ENCODE results near the gene DCUN1D1. TPM values are rescaled to one million over a fixed set of nuclear protein-coding genes. Genes with fewer than 3 reads are reported as not detected.
A peak's percentile ranks its signal among the peaks of the same experiment; 100 is the strongest.
"Not testable (repeated sequence)": the region's sequence is repeated elsewhere in the genome, so short reads cannot be mapped to it uniquely, and the experiment has no call there.

Gene DCUN1D1
- polyA plus RNA-seq (2012; ENCODE audit: insufficient read depth, insufficient read length): 39.5 TPM

DNA sequence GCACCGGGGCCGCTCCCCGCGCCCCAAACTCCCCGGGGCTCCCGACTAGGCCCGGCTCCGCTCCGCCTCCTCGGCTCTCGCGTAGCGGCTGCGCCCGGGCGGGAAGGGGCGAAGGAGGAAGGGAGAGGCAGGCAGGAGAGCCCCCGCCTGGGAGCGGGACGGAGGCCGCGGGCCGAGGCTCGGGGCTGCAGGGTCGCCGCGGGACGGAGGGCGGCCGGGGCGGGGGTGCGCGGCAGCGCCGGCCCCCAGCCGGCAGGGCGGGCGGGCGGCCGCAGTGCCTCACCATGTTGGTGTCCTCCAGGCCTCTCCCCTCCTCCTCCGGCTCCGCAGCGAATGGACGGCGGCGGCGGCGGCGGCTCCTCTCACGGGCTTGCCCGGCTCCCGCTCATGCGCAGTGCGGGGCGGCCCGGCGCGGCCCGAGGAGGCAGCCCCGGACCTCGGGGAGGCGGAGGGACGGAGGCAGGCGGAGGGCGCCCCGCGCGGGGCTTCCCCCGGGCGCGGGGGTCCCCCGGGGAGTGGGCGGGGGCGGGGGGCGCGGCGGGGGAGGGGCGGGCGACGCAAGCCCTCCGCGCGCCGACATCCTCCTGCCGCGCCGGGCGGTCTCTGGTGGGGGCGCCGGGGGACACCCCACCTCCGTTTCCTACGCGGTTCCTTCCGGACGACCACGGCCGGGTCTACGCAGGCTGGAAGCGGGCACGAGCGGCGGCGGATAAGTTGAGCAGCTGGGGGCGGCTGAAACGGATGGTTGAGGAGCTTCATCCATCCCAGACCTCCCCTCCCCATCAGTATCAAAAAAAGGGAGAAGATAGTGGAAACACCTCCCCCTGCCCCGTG lies at the start of gene DCUN1D1:
Gene DCUN1D1 (minus strand): TSS at position 335 of the 834 bp plus-strand sequence. CDS start 49 bp downstream, at position 286.
- H3K4me3 ChIP-seq (ENCODE audit: low read length): peak within 1 kb of the TSS; percentile 80
- peak; percentile 35 for DNase-seq (ENCODE audit: low read depth, low spot score)

DNA sequence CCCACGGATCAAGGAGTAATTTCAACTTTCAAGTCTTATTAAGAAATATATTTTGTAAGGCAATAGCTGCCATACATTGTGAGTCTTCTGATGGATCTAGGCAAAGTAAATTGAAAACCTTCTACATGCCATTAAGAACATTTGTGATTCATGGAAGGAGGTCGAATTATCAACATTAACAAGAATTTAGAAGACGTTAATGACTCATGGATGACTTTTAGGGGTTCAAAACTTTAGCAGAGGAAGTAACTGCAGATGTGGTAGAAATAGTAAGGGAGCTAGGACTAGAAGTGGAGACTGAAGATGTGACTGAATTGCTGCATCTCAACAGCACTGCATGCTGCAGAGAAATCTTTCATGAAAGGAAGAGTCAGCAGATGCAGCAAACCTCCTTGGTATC lies 48.1 kb upstream of the DCUN1D1 start:
- DNase-seq (ENCODE audit: low read depth, low spot score): no peak
- no peak overlapping the region for H3K4me3 ChIP-seq (ENCODE audit: low read length)

DNA sequence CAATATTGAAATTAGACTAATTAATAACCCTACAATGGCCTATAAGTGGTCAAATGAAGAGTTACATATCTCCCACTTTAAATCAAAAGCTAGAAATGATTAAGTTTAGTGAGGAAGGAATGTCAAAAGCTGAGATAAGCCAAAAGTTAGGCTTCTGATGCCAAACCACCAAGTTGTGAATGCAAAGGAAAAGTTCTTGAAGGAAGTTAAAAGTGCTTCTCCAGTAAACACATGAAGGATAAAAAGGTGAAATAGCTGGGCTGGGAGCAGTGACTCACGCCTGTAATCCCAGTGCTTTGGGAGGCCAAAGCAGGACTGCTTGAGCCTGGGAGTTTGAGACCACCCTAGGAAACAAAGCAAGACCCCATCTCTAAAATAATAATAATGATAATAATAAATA lies 46.9 kb upstream of the DCUN1D1 start:
- no peak for DNase-seq (ENCODE audit: low read depth, low spot score)
- no peak overlapping the region for H3K4me3 ChIP-seq (ENCODE audit: low read length)

DNA sequence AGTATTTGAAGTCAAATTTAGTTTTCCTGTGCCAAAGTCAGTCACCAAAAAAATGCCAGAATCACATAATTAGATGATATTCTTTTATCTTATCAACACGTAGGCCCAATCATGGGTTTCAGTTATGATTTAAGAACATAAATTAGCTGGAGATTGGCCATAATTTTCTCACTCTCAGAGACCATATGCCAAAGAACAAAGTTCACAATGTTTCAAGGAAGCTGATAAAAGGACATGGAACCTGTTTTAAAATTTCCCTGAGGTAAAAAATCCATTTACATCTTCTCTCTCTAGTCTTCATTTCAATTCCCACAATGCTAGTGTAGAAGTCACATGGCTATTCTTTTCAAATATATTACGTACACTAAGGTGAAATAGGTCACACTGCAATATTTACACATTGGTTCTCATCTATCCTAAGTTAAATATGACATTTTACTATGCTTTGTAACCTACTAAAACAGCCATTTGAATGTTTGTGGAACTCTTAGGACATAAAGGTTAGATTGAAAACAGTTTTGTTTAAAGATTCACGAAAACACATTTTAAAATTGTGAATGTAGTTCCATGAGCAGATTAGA lies 42.7 kb upstream of the DCUN1D1 start:
- DNase-seq (ENCODE audit: low read depth, low spot score): no peak

DNA sequence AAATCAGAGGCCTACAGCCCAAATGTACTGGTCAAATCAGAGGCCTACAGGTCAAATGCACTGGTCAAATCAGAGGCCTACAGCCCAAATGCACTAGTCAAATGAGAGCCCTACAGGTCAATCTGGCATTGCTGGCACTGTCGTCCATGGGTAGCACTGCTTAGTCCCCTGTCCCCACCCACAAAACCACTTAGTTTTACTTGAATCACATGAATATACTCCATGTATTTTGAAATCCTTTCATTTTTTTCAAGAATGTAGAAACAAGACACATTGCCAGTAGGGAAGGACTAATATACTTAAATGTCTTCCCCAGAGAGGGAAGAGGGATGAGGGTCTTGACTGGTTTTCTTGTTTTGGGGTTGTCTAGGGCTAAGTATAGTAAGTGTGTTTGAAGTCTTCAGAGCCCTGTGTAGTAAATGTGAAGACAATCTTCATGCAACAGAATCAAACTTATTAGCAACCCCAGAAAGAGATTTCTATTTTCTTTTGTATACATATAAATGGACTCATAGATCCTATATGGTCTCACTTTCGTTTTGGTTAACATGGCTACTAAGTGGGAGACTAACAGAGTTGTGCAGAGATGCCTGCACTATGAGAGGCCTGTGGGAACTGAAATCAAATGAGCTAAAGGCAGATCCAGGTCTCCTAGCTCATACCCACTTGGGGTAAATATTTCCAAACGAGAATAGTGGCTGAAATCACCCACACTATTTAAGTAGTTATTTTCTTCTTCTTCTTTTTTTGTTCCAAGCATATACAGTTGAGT lies 38.3 kb upstream of the DCUN1D1 start:
- no peak overlapping the region for H3K4me3 ChIP-seq (ENCODE audit: low read length)
- peak; percentile 39 for DNase-seq (ENCODE audit: low read depth, low spot score)

More for the DNA sequence above, 42.7 kb upstream of the DCUN1D1 start:
- no peak overlapping the region for H3K4me3 ChIP-seq (ENCODE audit: low read length)

DNA sequence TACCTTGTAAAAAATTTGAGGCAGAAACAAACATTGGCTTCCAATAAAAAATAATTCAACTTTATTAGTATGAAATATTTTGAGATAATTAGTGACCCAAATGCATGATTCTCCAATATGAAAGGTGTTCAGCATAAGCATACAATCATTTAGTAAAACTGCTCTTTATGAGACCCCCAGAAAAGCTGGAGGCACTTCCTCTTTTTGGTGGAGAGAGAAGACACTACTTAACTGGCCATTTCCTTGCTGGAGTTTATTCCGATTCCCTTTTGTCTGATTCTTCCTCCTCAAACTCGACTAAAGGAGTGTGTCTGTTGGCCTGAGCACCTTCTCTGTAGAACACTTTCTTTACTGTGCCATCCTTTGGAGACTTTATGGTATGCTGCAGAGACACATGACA lies 34.8 kb upstream of the DCUN1D1 start:
- DNase-seq (ENCODE audit: low read depth, low spot score): no peak

DNA sequence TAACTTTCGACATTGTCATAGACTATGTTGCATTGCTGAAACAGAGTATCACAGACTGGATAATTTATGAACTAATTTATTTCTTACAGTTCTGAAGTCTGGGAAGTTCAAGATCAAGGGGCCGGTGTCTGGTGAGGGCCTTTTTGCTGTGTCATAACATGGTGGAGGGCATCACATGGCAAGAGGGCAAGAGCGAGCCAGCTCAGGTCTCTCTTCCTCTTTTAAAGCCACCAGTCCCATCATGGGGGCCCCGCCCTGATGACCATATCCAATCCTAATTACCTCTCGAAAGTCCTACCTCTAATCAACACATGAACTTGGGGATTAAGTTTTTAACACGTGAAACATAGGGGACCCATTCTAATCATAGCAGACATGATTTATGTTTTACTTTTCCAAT lies 33.5 kb upstream of the DCUN1D1 start:
- DNase-seq (ENCODE audit: low read depth, low spot score): no peak
- no peak overlapping the region for H3K4me3 ChIP-seq (ENCODE audit: low read length)

More for the DNA sequence above, 34.8 kb upstream of the DCUN1D1 start:
- H3K4me3 ChIP-seq (ENCODE audit: low read length): no peak overlapping the region

DNA sequence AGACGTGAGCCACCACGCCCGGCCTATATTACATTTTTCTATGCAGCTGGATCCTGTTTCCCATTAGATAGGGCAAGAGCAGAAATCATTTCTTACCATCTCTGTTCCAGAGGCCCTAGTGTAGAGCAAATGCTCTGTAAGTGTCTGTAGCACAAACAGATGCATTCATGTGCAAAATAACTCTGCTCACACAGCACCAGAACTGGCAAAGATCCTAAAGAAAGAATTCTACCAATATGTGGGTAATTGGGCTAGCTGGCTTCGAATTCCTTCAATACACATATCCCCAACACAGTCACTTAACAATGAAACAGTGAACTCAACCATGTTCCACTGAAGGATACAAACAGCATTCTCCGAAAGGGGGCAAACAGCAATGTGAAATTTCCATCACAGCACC lies 32.7 kb upstream of the DCUN1D1 start:
- no peak overlapping the region for H3K4me3 ChIP-seq (ENCODE audit: low read length)
- DNase-seq (ENCODE audit: low read depth, low spot score): no peak

DNA sequence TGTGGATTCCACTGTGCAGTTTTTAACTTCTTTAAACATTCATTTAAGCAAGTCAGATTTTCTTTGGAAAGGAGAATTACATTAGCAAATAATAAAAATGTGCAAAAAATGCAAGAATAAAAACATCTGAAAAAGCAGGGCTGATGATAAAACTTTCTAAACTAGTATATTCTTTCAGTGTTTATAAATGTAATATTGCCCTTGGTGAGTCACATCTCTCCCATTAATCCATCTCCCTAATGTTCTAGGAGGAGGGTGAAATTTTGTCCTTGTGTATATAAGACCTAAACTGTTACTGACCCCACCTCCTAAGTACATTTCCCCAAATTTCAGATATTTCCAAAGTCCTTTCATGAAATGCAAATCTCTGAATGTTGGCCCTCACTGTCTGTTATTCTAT lies 28.5 kb upstream of the DCUN1D1 start:
- no peak for DNase-seq (ENCODE audit: low read depth, low spot score)
- no peak overlapping the region for H3K4me3 ChIP-seq (ENCODE audit: low read length)

DNA sequence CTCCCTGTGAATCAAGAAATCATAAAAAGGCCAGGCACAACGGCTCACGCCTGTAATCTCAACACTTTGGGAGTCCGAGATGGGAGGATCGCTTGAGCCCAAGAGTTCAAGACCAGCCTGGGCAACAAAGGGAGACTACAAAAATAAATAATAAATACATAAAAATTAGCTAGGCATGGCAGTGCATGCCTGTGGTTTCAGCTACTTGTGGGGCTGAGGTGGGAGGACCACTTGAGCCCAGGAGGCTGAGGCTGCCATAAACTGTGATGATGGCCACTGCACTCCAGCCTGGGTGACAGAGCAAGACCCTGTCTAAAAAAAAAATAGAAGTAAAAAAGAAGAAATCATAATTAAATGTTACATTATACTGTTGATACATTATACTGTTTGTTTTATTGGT lies 28.0 kb upstream of the DCUN1D1 start:
- no peak for DNase-seq (ENCODE audit: low read depth, low spot score)
- H3K4me3 ChIP-seq (ENCODE audit: low read length): no peak overlapping the region

DNA sequence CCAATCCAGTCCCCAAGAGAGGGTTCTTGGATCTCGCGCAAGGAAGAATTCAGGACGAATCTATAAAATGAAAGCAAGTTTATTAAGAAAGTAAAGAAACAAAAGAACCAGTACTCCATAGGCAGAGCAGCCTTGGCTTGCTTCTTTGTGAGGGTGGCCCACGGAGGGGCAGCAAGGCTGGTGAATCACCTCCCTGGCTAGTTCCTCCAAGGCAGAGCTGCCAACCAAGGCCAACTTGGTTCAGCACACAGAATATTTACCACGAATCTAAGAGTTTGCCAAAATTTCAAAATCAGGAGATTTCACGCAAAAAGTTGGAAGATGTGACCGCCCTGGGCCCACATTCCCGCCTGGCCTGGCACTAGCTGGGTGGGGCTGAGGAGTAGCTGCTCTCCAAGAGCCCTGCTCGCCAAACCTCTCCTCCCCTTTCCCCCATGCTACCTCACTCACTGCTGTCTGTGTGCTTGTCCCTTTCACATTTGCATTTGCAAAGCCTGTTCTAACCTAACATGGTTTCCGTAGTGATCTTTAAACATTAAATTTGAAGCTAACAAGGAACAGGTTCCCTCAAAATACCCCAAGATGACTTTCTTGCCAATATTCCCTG lies 26.2 kb upstream of the DCUN1D1 start:
- DNase-seq (ENCODE audit: low read depth, low spot score): no peak
- no peak overlapping the region for H3K4me3 ChIP-seq (ENCODE audit: low read length)

DNA sequence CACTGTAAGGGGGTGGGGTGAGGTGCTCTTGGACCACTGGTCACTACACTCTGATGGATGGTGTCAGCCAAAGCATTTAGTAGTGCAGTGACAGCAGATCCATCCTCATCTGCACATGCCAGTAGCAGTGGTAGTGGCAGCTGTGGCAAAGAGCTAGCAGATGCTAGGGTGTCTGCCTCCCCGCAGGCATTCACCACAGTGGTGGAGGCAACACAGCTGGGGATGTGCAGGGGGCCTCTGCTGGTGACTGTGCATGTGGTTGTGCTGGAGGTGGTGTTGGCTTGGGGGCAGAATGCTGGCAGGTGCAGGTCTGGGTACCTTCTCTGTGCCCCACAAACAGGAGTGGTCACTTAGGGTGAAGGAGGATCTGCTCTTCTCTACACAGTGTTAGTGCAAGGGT lies 19.4 kb upstream of the DCUN1D1 start:
- no peak overlapping the region for H3K4me3 ChIP-seq (ENCODE audit: low read length)
- no peak for DNase-seq (ENCODE audit: low read depth, low spot score)

DNA sequence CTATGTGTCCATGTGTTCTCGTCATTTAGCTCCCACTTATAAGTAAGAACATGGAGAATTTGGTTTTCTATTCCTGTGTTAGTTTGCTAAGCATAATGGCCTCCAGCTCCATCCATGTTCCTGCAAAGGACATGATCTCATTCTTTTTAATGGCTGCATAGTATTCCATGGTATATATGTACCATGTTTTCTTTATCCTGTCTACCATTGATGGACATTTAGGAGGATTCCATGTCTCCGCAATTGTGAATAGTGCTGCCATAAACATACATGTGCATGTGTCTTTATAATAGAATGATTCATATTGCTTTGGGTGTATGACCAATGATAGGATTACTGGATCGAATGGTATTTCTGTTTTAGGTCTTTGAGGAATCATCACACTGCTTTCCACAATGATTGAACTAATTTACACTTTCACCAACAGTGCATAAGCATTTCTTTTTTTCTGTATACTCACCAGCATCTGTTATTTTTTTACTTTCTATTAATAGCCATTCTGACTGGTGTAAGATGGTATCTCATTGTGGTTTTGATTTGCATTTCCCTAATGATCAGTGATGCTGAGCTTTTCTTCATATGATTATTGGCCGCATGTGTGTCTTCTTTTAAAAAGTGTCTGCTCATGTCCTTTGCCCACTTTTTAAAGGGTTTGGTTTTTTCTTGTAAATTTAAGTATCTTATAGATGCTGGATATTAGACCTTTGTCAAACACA lies 13.3 kb upstream of the DCUN1D1 start:
- not testable (repeated sequence) for H3K4me3 ChIP-seq (ENCODE audit: low read length); DNase-seq (ENCODE audit: low read depth, low spot score)

DNA sequence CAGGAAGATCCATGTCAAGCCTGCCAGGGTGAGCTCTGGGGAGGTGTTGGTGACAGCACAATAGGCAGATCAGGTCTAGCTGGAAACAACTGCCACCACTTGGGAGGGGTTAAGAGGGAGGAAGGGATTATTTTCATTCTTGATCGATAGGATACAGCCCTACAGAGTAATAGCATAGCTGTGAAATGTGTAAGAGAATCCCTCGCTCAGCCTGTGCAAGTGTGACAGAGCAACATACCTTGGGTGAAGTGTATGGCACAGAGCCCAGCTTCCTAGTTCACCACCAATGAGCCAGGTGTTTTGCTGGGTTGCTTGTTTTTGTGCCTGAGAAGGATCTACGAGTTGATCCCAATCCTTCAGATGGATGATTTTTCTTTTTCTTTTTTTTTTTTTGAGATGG lies 9.2 kb upstream of the DCUN1D1 start:
- H3K4me3 ChIP-seq (ENCODE audit: low read length): no peak overlapping the region
- DNase-seq (ENCODE audit: low read depth, low spot score): no peak

DNA sequence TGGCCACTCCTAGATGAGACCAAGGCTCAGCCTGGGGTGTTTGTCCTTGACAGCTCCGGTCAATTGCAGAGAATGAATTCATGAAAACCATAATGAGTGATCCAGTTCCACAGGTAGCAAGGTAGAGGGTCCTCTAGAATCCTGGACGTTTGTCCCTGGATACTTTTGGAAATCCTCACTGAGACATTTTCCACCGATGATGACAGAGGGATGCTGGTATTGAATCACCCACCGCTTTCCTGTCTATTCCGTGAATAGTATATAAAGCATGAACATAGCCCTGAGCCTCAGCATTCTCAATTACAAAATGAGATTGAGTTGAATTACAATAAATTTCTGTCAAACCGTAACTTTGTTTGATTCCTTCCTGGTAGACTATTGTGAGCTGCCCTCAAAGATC lies 5.7 kb upstream of the DCUN1D1 start:
- no peak overlapping the region for H3K4me3 ChIP-seq (ENCODE audit: low read length)
- no peak for DNase-seq (ENCODE audit: low read depth, low spot score)

DNA sequence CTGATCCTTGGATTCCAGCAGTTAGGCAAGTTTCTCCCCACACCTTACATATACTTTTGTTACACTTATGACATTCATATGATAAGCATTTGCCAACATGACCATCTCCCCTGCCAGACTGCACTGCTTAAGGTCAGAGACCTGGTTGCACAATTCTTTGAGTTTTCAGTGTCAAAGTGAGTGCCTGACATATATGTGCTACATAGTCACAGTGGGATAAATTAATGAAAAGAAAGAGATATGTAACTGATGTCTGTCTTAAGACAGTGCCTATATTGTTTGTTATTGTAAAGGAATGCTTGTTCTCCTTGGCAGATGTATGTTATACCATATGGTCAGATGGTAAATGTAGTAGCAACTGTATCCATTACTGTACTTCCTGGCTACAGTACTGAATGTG lies 3.5 kb upstream of the DCUN1D1 start:
- no peak for DNase-seq (ENCODE audit: low read depth, low spot score)
- no peak overlapping the region for H3K4me3 ChIP-seq (ENCODE audit: low read length)

DNA sequence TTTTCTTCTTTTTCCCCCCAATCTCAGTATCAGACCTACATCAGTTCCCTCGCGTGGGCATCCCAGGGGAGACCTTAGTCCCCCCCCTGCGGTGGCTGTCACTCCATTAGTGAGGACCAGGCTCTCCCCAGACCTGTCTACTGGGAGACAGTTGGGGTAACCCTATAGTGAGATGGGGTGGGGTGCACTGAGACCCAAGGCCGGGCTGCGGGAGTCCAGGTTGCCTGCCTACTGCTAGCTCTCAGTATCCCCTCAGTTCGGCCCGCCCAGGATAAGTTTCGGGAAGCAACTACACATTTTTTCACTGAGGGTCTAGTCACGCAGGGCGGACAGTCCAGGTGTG lies 671 bp upstream of the DCUN1D1 start:
- no peak for DNase-seq (ENCODE audit: low read depth, low spot score)
- H3K4me3 ChIP-seq (ENCODE audit: low read length): peak overlapping the region; percentile 80

DNA sequence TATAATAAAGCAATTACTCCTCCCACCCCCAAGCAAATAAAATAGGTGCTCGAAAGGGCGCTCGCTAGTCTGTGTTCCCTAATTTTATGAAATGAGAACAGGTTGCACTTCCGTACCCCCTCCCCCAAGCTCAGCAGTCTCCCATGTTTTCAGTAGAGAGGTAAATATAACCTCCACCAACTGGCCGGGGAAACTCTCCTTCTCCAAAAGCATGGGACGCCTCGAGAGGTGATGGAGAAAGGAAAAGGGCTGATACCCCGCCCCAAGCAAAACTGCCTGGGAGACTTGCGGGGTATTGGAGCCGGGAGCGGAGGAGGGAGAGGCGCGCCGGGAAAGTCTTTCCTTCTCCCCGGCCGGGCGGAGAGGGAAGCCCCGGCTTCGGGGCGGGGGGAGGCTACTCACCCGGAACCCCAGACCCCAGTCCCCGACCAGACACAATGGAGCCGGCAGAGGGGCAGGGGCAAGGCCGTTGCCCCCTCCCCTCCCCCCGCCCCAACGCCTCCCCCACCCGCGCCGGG lies 605 bp downstream of the DCUN1D1 start:
- H3K4me3 ChIP-seq (ENCODE audit: low read length): peak overlapping the region; percentile 80
- DNase-seq (ENCODE audit: low read depth, low spot score): peak; percentile 16

DNA sequence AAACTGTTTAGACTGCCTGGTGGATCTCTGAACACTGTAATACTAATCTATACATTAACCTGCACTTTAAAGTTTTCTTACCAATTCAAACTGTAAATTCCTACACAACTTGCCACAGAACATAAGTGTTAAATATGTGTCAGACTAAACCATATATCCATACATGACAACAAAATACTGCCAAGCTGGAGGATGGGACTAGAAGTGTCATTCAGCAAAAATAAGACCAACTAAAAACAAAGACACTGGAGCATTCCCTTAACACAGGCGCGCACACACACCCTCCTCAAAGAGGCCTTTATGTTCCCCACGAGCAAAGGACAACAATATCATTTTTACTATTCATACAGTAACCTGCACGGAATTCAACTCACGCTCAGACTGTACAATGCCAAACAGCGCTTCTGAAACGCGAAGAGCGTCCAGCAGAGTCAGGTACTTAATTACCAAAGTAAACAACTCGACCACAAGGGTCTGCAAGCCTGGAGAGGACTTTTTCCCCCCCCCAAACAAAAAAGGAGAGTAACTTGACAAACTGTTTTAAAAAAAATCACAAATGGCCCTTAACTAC lies 1.1 kb downstream of the DCUN1D1 start:
- H3K4me3 ChIP-seq (ENCODE audit: low read length): peak overlapping the region; percentile 80
- no peak for DNase-seq (ENCODE audit: low read depth, low spot score)
